ENCODE data around the gene ATAD3C.
A peak's percentile ranks its signal among the peaks of the same experiment; 100 is the strongest.
"Not testable (repeated sequence)": the region's sequence is repeated elsewhere in the genome, so short reads cannot be mapped to it uniquely, and the experiment has no call there.

ATAD3C gene

GRCh38 chr1:1477206-1477605 lies 27.7 kb downstream of the ATAD3C start:
- TF ChIP-seq POU2F2 (IDR thresholded peaks at IDR 0.05; ENCODE audit: low read depth, low read length): no peak
- TF ChIP-seq TAF1 (IDR thresholded peaks at IDR 0.05; ENCODE audit: low read depth, low read length): no peak
- TF ChIP-seq SPI1 (IDR thresholded peaks at IDR 0.05; ENCODE audit: low read depth, low read length): no peak
- TF ChIP-seq POLR2A (IDR thresholded peaks at IDR 0.05; ENCODE audit: low read depth, low read length): no peak
- no peak for TF ChIP-seq POLR2AphosphoS5 (IDR thresholded peaks at IDR 0.05; ENCODE audit: low read depth, low read length)
- TF ChIP-seq PAX5 (IDR thresholded peaks at IDR 0.05; ENCODE audit: insufficient read depth, low read length, severe bottlenecking): no peak

GRCh38 chr1:1479547-1480487 lies 30.3 kb downstream of the ATAD3C start:
- DNase-seq (ENCODE audit: insufficient read length, low spot score) (no peak), FAIRE-seq (no peak)
- no peak for TF ChIP-seq POLR2A (IDR thresholded peaks at IDR 0.05; ENCODE audit: low read depth, low read length)
- TF ChIP-seq TAF1 (IDR thresholded peaks at IDR 0.05; ENCODE audit: low read depth, low read length): no peak
- no peak for TF ChIP-seq POU2F2 (IDR thresholded peaks at IDR 0.05; ENCODE audit: low read depth, low read length)
- no peak for TF ChIP-seq PAX5 (IDR thresholded peaks at IDR 0.05; ENCODE audit: insufficient read depth, low read length, severe bottlenecking)
- TF ChIP-seq SPI1 (IDR thresholded peaks at IDR 0.05; ENCODE audit: low read depth, low read length): no peak
- TF ChIP-seq POLR2AphosphoS5 (IDR thresholded peaks at IDR 0.05; ENCODE audit: low read depth, low read length): no peak

More at GRCh38 chr1:1477206-1477605, 27.7 kb downstream of the ATAD3C start:
- DNase-seq (ENCODE audit: insufficient read length, low spot score) (no peak), FAIRE-seq (no peak)

- not testable (repeated sequence) for FAIRE-seq; DNase-seq (ENCODE audit: insufficient read length, low spot score)
These were observed 31.0 kb downstream of the ATAD3C start for GRCh38 chr1:1480488-1480867.

- not testable (repeated sequence) for FAIRE-seq; DNase-seq (ENCODE audit: insufficient read length, low spot score)
These were observed 32.3 kb downstream of the ATAD3C start for GRCh38 chr1:1481811-1482210.

GRCh38 chr1:1482856-1483255 lies 33.4 kb downstream of the ATAD3C start:
- FAIRE-seq (no peak), DNase-seq (ENCODE audit: insufficient read length, low spot score) (no peak)
- TF ChIP-seq POU2F2 (IDR thresholded peaks at IDR 0.05; ENCODE audit: low read depth, low read length) (no peak), TAF1 (IDR thresholded peaks at IDR 0.05; ENCODE audit: low read depth, low read length) (no peak), SPI1 (IDR thresholded peaks at IDR 0.05; ENCODE audit: low read depth, low read length) (no peak), PAX5 (IDR thresholded peaks at IDR 0.05; ENCODE audit: insufficient read depth, low read length, severe bottlenecking) (no peak), POLR2AphosphoS5 (IDR thresholded peaks at IDR 0.05; ENCODE audit: low read depth, low read length) (no peak), POLR2A (IDR thresholded peaks at IDR 0.05; ENCODE audit: low read depth, low read length) (no peak)

- TF ChIP-seq POU2F2 (IDR thresholded peaks at IDR 0.05; ENCODE audit: low read depth, low read length): no peak
- TF ChIP-seq POLR2AphosphoS5 (IDR thresholded peaks at IDR 0.05; ENCODE audit: low read depth, low read length): 0 out of 2 replicates have a peak, but pooled peaks have one; percentile 22
- FAIRE-seq (no peak), DNase-seq (ENCODE audit: insufficient read length, low spot score) (no peak)
These were observed 34.2 kb downstream of the ATAD3C start for GRCh38 chr1:1483714-1484113.

GRCh38 chr1:1484976-1485750 lies 35.7 kb downstream of the ATAD3C start:
- not testable (repeated sequence) for FAIRE-seq; DNase-seq (ENCODE audit: insufficient read length, low spot score)

GRCh38 chr1:1485755-1486317 lies 36.3 kb downstream of the ATAD3C start:
- DNase-seq (ENCODE audit: insufficient read length, low spot score); FAIRE-seq: not testable (repeated sequence)

GRCh38 chr1:1487701-1488100 lies 38.2 kb downstream of the ATAD3C start:
- DNase-seq (ENCODE audit: insufficient read length, low spot score) (no peak), FAIRE-seq (no peak)
- TF ChIP-seq TAF1 (IDR thresholded peaks at IDR 0.05; ENCODE audit: low read depth, low read length) (no peak), POLR2A (IDR thresholded peaks at IDR 0.05; ENCODE audit: low read depth, low read length) (no peak), POU2F2 (IDR thresholded peaks at IDR 0.05; ENCODE audit: low read depth, low read length) (no peak), SPI1 (IDR thresholded peaks at IDR 0.05; ENCODE audit: low read depth, low read length) (no peak), POLR2AphosphoS5 (IDR thresholded peaks at IDR 0.05; ENCODE audit: low read depth, low read length) (no peak), PAX5 (IDR thresholded peaks at IDR 0.05; ENCODE audit: insufficient read depth, low read length, severe bottlenecking) (no peak)

GRCh38 chr1:1489231-1489630 lies 39.7 kb downstream of the ATAD3C start:
- TF ChIP-seq TAF1 (IDR thresholded peaks at IDR 0.05; ENCODE audit: low read depth, low read length) (no peak), POU2F2 (IDR thresholded peaks at IDR 0.05; ENCODE audit: low read depth, low read length) (no peak), POLR2A (IDR thresholded peaks at IDR 0.05; ENCODE audit: low read depth, low read length) (no peak), POLR2AphosphoS5 (IDR thresholded peaks at IDR 0.05; ENCODE audit: low read depth, low read length) (no peak), SPI1 (IDR thresholded peaks at IDR 0.05; ENCODE audit: low read depth, low read length) (no peak), PAX5 (IDR thresholded peaks at IDR 0.05; ENCODE audit: insufficient read depth, low read length, severe bottlenecking) (no peak)
- DNase-seq (ENCODE audit: insufficient read length, low spot score) (no peak), FAIRE-seq (no peak)

All from GM12891 (cell line).